Fibroblast of skin of abdomen (primary cell): Measurements from ENCODE around the gene DDX53.

ENCODE experiments used
- DNase-seq: peaks from one replicate; pipeline ENCODE4 v3.0.0-alpha.2; 2013

The DDX53 gene

DNA sequence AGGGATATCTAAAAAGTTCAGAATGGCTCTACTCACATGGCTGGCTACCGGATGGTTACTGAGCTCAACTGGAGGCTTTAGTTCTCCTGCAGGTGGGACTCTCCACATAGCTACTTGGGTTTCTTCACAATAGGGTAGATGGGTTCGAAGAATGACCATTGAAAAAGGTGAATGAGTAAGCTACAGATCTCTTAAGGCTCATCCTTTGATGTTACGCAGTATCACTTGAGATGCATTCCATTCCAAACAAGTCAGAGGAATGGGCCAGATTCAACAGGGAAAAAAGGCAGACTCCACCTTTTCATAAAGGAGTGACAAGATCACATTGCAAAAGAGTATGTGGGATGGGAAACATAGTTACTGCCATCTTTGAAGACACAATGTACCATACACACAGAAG is 52.6 kb downstream of the DDX53 start:
- DNase-seq, result no peak
